Loucy (cell line): Measurements from ENCODE around the gene ARL4D.

Experiments
- H2AFZ ChIP-seq: fragments of 200-600 bp; sonication (generic); 2 replicates; pipeline ENCODE4 v1.6.0; 2016; ENCODE audit warnings: antibody characterized with exemption, mild to moderate bottlenecking, low read length, moderate library complexity
- H3F3A ChIP-seq: fragments of 200-600 bp; 2 replicates; pipeline ENCODE4 v1.6.0; 2016; ENCODE audit warnings: antibody characterized with exemption, low read depth, mild to moderate bottlenecking
- H3K27me3 ChIP-seq: fragments of 200-600 bp; sonication (generic); 2 replicates; pipeline ENCODE4 v1.6.1; 2014; ENCODE audit warnings: low read length, mild to moderate bottlenecking; ENCODE audit not compliant: insufficient read depth, poor library complexity, severe bottlenecking
- H3K36me3 ChIP-seq: fragments of 200-600 bp; sonication (generic); 2 replicates; pipeline ENCODE4 v1.6.1; 2016; ENCODE audit warnings: low read length; ENCODE audit not compliant: insufficient read depth
- H3K4me1 ChIP-seq: fragments of 200-600 bp; sonication (generic); 2 replicates; pipeline ENCODE4 v1.5.1; 2014; ENCODE audit warnings: low read length, mild to moderate bottlenecking; ENCODE audit not compliant: insufficient read depth, poor library complexity, severe bottlenecking
- H3K4me2 ChIP-seq: fragments of 200-600 bp; sonication (generic); 2 replicates; pipeline ENCODE4 v1.6.0; 2014; ENCODE audit warnings: antibody characterized with exemption, low read length, low read depth, mild to moderate bottlenecking; ENCODE audit not compliant: poor library complexity, severe bottlenecking
- H3K4me3 ChIP-seq: fragments of 200-600 bp; sonication (generic); 2 replicates; pipeline ENCODE4 v1.5.1; 2014; ENCODE audit warnings: low read length, mild to moderate bottlenecking, mixed read lengths; ENCODE audit not compliant: poor library complexity, severe bottlenecking
- H3K79me2 ChIP-seq: fragments of 200-600 bp; sonication (generic); 2 replicates; pipeline ENCODE4 v1.6.1; 2014; ENCODE audit warnings: low read length; ENCODE audit not compliant: insufficient read depth
- H3K9ac ChIP-seq: fragments of 200-600 bp; sonication (generic); 2 replicates; pipeline ENCODE4 v1.6.0; 2014; ENCODE audit warnings: mild to moderate bottlenecking, low read depth, low read length, moderate library complexity; ENCODE audit not compliant: poor library complexity, severe bottlenecking
- H3K9me2 ChIP-seq: fragments of 200-600 bp; sonication (generic); replicated peaks from 2 replicates; pipeline ENCODE4 v1.6.1; 2016; ENCODE audit warnings: low read depth, low read length, mixed read lengths
- H3K9me3 ChIP-seq: fragments of 200-600 bp; sonication (generic); 2 replicates; pipeline ENCODE4 v1.6.1; 2014; ENCODE audit warnings: mild to moderate bottlenecking, antibody characterized with exemption, low read length, low read depth; ENCODE audit not compliant: insufficient read depth
- H4K20me1 ChIP-seq: fragments of 200-600 bp; sonication (generic); 2 replicates; pipeline ENCODE4 v1.6.0; 2014; ENCODE audit warnings: antibody characterized with exemption, low read length, mild to moderate bottlenecking; ENCODE audit not compliant: insufficient read depth, poor library complexity, severe bottlenecking
- EZH2phosphoT487 ChIP-seq: fragments of 200-600 bp; IDR thresholded peaks from 2 replicates; pipeline ENCODE4 v1.6.1; 2018; ENCODE audit warnings: antibody characterized with exemption, mild to moderate bottlenecking, moderate library complexity, borderline replicate concordance
- TF ChIP-seq, protein P1 (sequence below): fragments of 200-600 bp; sonication (generic); conservative IDR thresholded peaks from 2 replicates; pipeline ENCODE4 v1.5.1; 2014; ENCODE audit warnings: mild to moderate bottlenecking, antibody characterized with exemption, low read length

ARL4D gene

DNA sequence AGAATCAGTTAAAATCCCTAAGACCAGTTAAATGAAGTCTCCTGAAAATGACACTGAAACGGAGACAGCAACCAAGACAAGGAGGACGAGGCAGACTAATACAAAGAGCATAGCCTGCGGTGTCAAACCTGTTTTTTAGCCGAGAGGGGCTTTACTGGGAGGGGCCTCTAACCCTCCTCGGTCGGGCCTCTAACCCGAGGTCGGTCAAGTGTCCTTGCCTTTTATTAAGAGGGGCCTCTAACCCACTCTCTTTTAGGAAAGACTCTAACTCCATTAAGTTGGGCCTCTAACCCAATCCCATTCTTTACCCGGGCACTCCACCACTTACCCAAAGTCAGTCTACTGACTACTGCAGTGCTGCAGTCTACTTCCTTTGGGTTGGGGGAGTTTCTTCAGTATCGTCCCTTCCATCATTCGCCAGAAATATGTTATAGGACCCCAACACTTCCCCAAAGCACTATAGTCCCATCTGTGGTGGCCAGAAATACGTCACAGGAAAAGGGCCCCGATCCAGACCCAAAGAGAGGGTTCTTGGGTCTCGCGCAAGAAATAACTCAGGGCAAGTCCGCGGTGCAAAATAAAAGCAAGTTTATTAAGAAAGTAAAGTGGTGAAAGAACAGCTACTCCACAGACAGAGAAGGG, 39.2 kb upstream of the ARL4D start:
- Histone ChIP-seq H4K20me1 (no peaks in the 10 kb centered on the region), H3K27me3 (no peaks in the 10 kb centered on the region), H3K4me1 (peaks cover 23% of the 10 kb centered on the region), H3K4me3 (peak overlapping the region; percentile 88), H3K9ac (peak overlapping the region; percentile 95), H2AFZ (no peak overlapping the region), H3F3A (peaks cover 5% of the 10 kb centered on the region; the same call in 1 of the 2 replicates), H3K4me2 (peak overlapping the region; percentile 96), H3K79me2 (peaks cover 13% of the 10 kb centered on the region; the same call in 1 of the 2 replicates), H3K9me3 (no peaks in the 10 kb centered on the region), H3K9me2 (no peaks in the 10 kb centered on the region), H3K36me3 (no peaks in the 10 kb centered on the region)
- TF ChIP-seq, protein P1, sequence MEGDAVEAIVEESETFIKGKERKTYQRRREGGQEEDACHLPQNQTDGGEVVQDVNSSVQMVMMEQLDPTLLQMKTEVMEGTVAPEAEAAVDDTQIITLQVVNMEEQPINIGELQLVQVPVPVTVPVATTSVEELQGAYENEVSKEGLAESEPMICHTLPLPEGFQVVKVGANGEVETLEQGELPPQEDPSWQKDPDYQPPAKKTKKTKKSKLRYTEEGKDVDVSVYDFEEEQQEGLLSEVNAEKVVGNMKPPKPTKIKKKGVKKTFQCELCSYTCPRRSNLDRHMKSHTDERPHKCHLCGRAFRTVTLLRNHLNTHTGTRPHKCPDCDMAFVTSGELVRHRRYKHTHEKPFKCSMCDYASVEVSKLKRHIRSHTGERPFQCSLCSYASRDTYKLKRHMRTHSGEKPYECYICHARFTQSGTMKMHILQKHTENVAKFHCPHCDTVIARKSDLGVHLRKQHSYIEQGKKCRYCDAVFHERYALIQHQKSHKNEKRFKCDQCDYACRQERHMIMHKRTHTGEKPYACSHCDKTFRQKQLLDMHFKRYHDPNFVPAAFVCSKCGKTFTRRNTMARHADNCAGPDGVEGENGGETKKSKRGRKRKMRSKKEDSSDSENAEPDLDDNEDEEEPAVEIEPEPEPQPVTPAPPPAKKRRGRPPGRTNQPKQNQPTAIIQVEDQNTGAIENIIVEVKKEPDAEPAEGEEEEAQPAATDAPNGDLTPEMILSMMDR = no peak
- no peak for TF ChIP-seq EZH2phosphoT487

DNA sequence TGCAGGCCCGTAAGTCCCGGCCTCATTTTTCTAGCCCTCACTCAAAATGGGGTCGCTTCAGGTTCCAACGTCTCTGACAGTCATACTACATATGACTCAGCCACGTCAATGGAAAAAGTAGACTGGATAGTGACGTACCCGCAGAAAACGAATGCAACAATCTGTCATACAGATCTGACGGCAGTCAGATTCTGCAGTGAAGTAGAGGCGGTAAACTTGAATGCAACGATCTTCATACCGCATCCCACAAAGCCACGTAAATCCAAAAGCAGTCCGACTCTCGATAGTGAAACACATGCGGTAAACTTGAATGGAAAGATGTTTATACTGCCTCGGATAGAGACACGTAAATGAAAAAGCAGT, 38.4 kb upstream of the ARL4D start:
- Histone ChIP-seq H3K9ac (peak overlapping the region; percentile 95), H3K4me3 (peak overlapping the region; percentile 88), H3K36me3 (no peaks in the 10 kb centered on the region), H4K20me1 (no peaks in the 10 kb centered on the region), H3F3A (peaks cover 5% of the 10 kb centered on the region; the same call in 1 of the 2 replicates), H3K4me1 (peaks cover 23% of the 10 kb centered on the region), H3K79me2 (peaks cover 13% of the 10 kb centered on the region; the same call in 1 of the 2 replicates), H3K4me2 (peak overlapping the region; percentile 96), H3K9me3 (no peaks in the 10 kb centered on the region), H2AFZ (peak overlapping the region; percentile 44), H3K27me3 (no peaks in the 10 kb centered on the region), H3K9me2 (no peaks in the 10 kb centered on the region)
- TF ChIP-seq, protein P1 = no peak
- no peak for TF ChIP-seq EZH2phosphoT487

DNA sequence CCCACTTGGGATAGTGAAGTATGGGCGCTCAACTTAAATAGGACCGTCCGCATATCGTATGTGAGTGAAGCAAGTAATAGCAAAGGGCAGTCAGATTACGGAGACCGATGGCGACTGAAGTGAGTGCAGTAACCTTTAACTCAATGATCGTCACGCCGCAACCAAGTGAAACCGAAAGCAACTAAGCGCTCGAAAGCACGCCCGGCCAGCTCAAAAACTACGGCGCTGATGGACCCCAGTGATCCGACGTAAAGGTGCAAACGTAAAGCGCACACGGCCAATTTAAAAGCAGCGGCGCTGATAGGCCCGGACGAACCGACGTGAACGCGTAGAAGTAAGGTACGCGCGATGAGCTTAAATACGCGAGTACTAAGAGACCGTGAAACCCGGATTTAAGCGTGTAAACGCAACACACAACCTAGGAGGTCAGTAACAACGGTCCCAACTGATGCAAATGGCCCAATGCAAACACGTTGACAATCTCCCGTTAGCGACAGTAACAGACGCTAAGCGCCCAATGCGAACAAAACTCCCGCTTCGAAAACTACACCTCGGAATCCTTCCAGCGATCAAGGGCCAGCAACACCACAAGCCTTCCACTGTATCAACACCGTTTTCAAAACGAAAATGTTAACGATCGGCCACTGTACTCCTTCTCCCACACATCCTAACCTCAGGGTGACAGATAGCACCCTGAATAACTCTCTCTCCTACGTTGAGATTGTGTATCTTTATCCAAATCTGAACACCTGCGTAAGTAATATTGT, 37.9 kb upstream of the ARL4D start:
- Histone ChIP-seq H3K4me1 (peaks cover 23% of the 10 kb centered on the region), H3K9ac (peak overlapping the region; percentile 95), H3K9me3 (no peaks in the 10 kb centered on the region), H3K4me2 (peak overlapping the region; percentile 96), H3K36me3 (no peaks in the 10 kb centered on the region), H3K27me3 (no peaks in the 10 kb centered on the region), H3K9me2 (no peaks in the 10 kb centered on the region), H2AFZ (peak overlapping the region; percentile 53), H3K4me3 (peak overlapping the region; percentile 88), H4K20me1 (no peaks in the 10 kb centered on the region), H3F3A (peaks cover 5% of the 10 kb centered on the region; the same call in 1 of the 2 replicates), H3K79me2 (peaks cover 13% of the 10 kb centered on the region; the same call in 1 of the 2 replicates)
- no peak for TF ChIP-seq EZH2phosphoT487
- TF ChIP-seq, protein P1 = no peak
